ENCODE results near the gene TCF7L1. TPM values are rescaled to one million over a fixed set of nuclear protein-coding genes. Genes with fewer than 3 reads are reported as not detected.
A peak's percentile ranks its signal among the peaks of the same experiment; 100 is the strongest.

Gene TCF7L1
- total RNA-seq, 1 experiment from 2014 or later, result 2.8 TPM

DNA sequence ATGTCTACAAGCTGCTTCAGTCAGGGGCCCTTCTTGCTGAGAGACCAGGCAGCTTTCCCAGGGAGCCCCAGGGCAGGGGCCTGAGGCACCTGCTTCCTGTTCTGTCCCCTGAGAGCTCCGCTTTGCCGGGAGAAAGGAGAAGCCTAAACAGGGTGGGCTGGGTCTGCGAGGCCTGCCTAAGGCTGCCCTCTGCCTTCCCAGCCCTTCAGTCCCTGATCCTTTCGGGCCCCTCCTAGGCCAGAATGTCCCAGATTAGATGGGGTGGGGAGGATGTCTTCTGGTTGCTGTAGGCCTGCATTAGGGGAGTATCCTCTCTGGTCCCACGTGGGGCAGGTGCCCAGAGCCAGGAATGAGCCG is 122.2 kb downstream of the TCF7L1 start:
- Histone ChIP-seq H3K4me1 (replicated peaks; ENCODE audit: insufficient read depth) (peaks cover 67% of the 10 kb centered on the region), H3K4me2 (peak overlapping the region; percentile 55), H3F3A (ENCODE audit: insufficient read depth, low read depth) (peaks cover 49% of the 10 kb centered on the region), H3K27me3 (ENCODE audit: insufficient read depth, low read depth) (no peaks in the 10 kb centered on the region), H3K79me2 (ENCODE audit: low read depth) (no peaks in the 10 kb centered on the region), H3K4me3 (peak overlapping the region; percentile 42; the same call in 1 of the 2 replicates), H4K20me1 (ENCODE audit: insufficient read depth) (no peaks in the 10 kb centered on the region), H3K27ac (no peak overlapping the region), H3K36me3 (ENCODE audit: low read depth) (no peaks in the 10 kb centered on the region), H3K9me2 (ENCODE audit: insufficient read depth) (no peaks in the 10 kb centered on the region), H2AFZ (no peak overlapping the region), H3K9me3 (ENCODE audit: insufficient read depth, low read depth) (no peaks in the 10 kb centered on the region)
- TF ChIP-seq EZH2 (IDR thresholded peaks at IDR 0.05; ENCODE audit: low read depth), result no peak
- TF ChIP-seq, protein P1, sequence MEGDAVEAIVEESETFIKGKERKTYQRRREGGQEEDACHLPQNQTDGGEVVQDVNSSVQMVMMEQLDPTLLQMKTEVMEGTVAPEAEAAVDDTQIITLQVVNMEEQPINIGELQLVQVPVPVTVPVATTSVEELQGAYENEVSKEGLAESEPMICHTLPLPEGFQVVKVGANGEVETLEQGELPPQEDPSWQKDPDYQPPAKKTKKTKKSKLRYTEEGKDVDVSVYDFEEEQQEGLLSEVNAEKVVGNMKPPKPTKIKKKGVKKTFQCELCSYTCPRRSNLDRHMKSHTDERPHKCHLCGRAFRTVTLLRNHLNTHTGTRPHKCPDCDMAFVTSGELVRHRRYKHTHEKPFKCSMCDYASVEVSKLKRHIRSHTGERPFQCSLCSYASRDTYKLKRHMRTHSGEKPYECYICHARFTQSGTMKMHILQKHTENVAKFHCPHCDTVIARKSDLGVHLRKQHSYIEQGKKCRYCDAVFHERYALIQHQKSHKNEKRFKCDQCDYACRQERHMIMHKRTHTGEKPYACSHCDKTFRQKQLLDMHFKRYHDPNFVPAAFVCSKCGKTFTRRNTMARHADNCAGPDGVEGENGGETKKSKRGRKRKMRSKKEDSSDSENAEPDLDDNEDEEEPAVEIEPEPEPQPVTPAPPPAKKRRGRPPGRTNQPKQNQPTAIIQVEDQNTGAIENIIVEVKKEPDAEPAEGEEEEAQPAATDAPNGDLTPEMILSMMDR (conservative IDR thresholded peaks at IDR 0.05), result no peak
- CTCF ChIA-PET, result interaction anchor here (0.5 kb wide), 1 partner anchor 195 kb away, joined by 3 read pairs; no protein-coding TSS in a partner anchor
- no TSS peak for BruUV-seq (replicated peaks)
- POLR2A ChIA-PET (ENCODE audit: unreplicated experiment), result no interaction called here
- DNase-seq, result no peak
- intact Hi-C loops (cut with micrococcal nuclease; ENCODE audit: unreplicated experiment), result no loop called here

DNA sequence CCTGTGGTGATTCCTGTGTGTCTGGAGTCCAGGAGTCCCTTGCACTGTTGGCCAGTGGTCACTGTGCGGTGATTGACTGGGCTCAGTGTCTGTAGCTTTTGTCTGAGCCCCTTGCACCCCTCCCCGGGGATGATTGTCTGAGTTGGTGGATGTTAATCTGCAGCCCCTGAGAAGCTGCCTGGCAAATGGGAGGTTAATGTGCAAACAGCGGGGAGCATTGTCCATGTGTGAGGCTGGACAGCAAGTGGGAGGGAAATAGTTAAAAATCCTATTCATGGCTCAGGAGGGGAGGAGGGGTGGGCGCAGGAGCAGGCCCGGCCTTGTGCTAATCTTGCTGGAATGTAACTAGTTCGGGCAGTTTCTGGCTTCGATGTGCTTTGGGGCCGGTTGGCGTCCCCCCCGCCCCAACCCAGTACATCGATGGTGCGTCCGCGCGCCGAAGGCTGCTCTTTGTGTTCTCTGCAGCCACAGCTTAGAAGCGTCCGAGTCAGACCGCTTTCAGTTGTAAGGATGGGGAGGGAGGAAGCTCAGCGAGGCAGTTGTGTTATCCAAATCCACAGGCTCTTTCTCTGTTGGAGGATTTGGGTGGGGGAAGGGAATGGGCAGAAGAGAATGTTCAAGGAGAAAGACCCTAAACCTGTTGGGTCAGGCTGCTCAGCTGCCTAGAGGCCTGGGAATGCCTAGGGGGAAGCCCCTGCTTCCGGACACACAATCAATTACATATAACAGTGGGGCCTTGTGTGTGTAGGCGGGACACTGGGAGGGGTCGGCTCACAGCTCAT is 122.8 kb downstream of the TCF7L1 start:
- Histone ChIP-seq H3K27ac (peak overlapping the region; percentile 73), H3K4me3 (peak overlapping the region; percentile 42; the same call in 1 of the 2 replicates), H3K4me2 (peak overlapping the region; percentile 55), H3K9me2 (ENCODE audit: insufficient read depth) (no peaks in the 10 kb centered on the region), H3F3A (ENCODE audit: insufficient read depth, low read depth) (peaks cover 52% of the 10 kb centered on the region), H4K20me1 (ENCODE audit: insufficient read depth) (no peaks in the 10 kb centered on the region), H3K79me2 (ENCODE audit: low read depth) (no peaks in the 10 kb centered on the region), H3K36me3 (ENCODE audit: low read depth) (no peaks in the 10 kb centered on the region), H3K9me3 (ENCODE audit: insufficient read depth, low read depth) (no peaks in the 10 kb centered on the region), H2AFZ (peak overlapping the region; percentile 25; the same call in 1 of the 2 replicates), H3K27me3 (ENCODE audit: insufficient read depth, low read depth) (no peaks in the 10 kb centered on the region), H3K4me1 (replicated peaks; ENCODE audit: insufficient read depth) (peaks cover 69% of the 10 kb centered on the region)
- ChIA-PET POLR2A (ENCODE audit: unreplicated experiment) (interaction anchor here (0.7 kb wide), 1 partner anchor 717 kb away, joined by 5 read pairs; no protein-coding TSS in a partner anchor), CTCF (no interaction called here)
- no TSS peak for BruUV-seq (replicated peaks)
- TF ChIP-seq, protein P1 (conservative IDR thresholded peaks at IDR 0.05), result no peak
- no peak for TF ChIP-seq EZH2 (IDR thresholded peaks at IDR 0.05; ENCODE audit: low read depth)
- intact Hi-C loops (cut with micrococcal nuclease; ENCODE audit: unreplicated experiment), result no loop called here
- DNase-seq, result peak; percentile 56 to 81

DNA sequence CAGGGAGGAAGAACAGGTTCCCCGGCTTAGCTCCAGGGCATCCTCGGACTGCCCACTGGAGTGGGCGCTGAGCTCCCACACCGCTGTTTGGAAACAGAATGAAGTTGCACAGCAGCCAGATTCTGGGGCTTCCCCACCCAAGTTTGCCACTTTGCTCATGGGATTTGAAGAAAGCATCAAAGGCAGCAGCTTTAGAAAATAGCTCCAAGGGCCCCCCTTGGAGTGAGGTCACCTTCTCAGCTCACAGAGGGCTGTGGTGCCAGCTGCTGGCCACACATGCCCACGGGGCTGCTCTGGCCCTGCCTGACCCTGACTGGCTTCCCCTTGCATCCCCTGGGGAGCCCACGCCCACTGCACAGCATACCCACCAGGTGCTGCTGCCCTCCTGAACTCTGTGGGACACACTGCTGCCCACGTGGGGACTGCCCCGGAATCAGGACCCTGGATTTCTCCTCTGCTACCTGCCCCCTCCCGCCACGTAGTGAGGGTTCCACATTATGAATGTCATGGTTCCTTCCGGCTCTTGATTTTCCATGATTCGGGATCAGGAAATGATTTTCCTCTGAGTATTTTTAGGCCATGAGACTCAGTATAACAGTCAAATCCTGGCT is 124.3 kb downstream of the TCF7L1 start:
- peaks cover 52% of the 10 kb centered on the region for H3F3A ChIP-seq (ENCODE audit: insufficient read depth, low read depth)
- H3K4me1 ChIP-seq (replicated peaks; ENCODE audit: insufficient read depth), result peaks cover 68% of the 10 kb centered on the region
- no peaks in the 10 kb centered on the region for H3K9me2 ChIP-seq (ENCODE audit: insufficient read depth)
- no peak overlapping the region for H3K4me3 ChIP-seq
- no peaks in the 10 kb centered on the region for H3K27me3 ChIP-seq (ENCODE audit: insufficient read depth, low read depth)
- ChIA-PET CTCF (interaction anchor here (0.5 to 0.9 kb wide), 2 partner anchors 28 to 132 kb away, joined by 3 read pairs; no protein-coding TSS in a partner anchor), POLR2A (ENCODE audit: unreplicated experiment) (interaction anchor here (0.6 to 0.7 kb wide), 3 partner anchors 125 to 286 kb away, joined by 3 to 7 read pairs (median 3); partner anchors contain the start of gene KCMF1)
- no peaks in the 10 kb centered on the region for H3K79me2 ChIP-seq (ENCODE audit: low read depth)
- no TSS peak for BruUV-seq (replicated peaks)
- intact Hi-C loops (cut with micrococcal nuclease; ENCODE audit: unreplicated experiment), result no loop called here
- peak overlapping the region; percentile 55 for H3K4me2 ChIP-seq
- no peaks in the 10 kb centered on the region for H3K36me3 ChIP-seq (ENCODE audit: low read depth)
- TF ChIP-seq EZH2 (IDR thresholded peaks at IDR 0.05; ENCODE audit: low read depth), result no peak
- TF ChIP-seq, protein P1 (conservative IDR thresholded peaks at IDR 0.05), result no peak
- peak overlapping the region; percentile 73 for H3K27ac ChIP-seq
- H3K9me3 ChIP-seq (ENCODE audit: insufficient read depth, low read depth), result no peaks in the 10 kb centered on the region
- H2AFZ ChIP-seq, result no peak overlapping the region
- DNase-seq, result peak; percentile 60 to 76
- no peaks in the 10 kb centered on the region for H4K20me1 ChIP-seq (ENCODE audit: insufficient read depth)
